NCI-H1694 (cell line): ENCODE results near the gene GPC4.
"Not testable (repeated sequence)": the region's sequence is repeated elsewhere in the genome, so short reads cannot be mapped to it uniquely, and the experiment has no call there.

Experiments
- DNase-seq: peaks from one replicate; lab custom pipeline; 2025; lab: John Stamatoyannopoulos, UW

The GPC4 gene

GRCh38 chrX:133305348-133305747 lies 109.9 kb downstream of the GPC4 start:
- DNase-seq = no peak

- DNase-seq = no peak
Measured at GRCh38 chrX:133302775-133303445, 112.4 kb downstream of the GPC4 start.

GRCh38 chrX:133300591-133300990 lies 114.7 kb downstream of the GPC4 start:
- no peak for DNase-seq

GRCh38 chrX:133297284-133297683 lies 118.0 kb downstream of the GPC4 start:
- DNase-seq = no peak

- DNase-seq = no peak
Measured at GRCh38 chrX:133294126-133294525, 121.2 kb downstream of the GPC4 start.

GRCh38 chrX:133290076-133290475 lies 125.2 kb downstream of the GPC4 start:
- DNase-seq = no peak

GRCh38 chrX:133287860-133288259 lies 127.4 kb downstream of the GPC4 start:
- DNase-seq = no peak

- no peak for DNase-seq
Measured at GRCh38 chrX:133285341-133285740, 129.9 kb downstream of the GPC4 start.

GRCh38 chrX:133279112-133279730 lies 136.1 kb downstream of the GPC4 start:
- not testable (repeated sequence) for DNase-seq

GRCh38 chrX:133273180-133273579 lies 142.1 kb downstream of the GPC4 start:
- DNase-seq = no peak

GRCh38 chrX:133269168-133269567 lies 146.1 kb downstream of the GPC4 start:
- no peak for DNase-seq

- no peak for DNase-seq
Measured at GRCh38 chrX:133267621-133268020, 147.7 kb downstream of the GPC4 start.

GRCh38 chrX:133265331-133265730 lies 150.0 kb downstream of the GPC4 start:
- DNase-seq = no peak

- no peak for DNase-seq
Measured at GRCh38 chrX:133258481-133258880, 156.8 kb downstream of the GPC4 start.

GRCh38 chrX:133254666-133255065 lies 160.6 kb downstream of the GPC4 start:
- no peak for DNase-seq

GRCh38 chrX:133251204-133251603 lies 164.1 kb downstream of the GPC4 start:
- DNase-seq = no peak

GRCh38 chrX:133250184-133251100 lies 164.8 kb downstream of the GPC4 start:
- no peak for DNase-seq
